ENCODE results near the gene RHBDF2.

The RHBDF2 gene

DNA sequence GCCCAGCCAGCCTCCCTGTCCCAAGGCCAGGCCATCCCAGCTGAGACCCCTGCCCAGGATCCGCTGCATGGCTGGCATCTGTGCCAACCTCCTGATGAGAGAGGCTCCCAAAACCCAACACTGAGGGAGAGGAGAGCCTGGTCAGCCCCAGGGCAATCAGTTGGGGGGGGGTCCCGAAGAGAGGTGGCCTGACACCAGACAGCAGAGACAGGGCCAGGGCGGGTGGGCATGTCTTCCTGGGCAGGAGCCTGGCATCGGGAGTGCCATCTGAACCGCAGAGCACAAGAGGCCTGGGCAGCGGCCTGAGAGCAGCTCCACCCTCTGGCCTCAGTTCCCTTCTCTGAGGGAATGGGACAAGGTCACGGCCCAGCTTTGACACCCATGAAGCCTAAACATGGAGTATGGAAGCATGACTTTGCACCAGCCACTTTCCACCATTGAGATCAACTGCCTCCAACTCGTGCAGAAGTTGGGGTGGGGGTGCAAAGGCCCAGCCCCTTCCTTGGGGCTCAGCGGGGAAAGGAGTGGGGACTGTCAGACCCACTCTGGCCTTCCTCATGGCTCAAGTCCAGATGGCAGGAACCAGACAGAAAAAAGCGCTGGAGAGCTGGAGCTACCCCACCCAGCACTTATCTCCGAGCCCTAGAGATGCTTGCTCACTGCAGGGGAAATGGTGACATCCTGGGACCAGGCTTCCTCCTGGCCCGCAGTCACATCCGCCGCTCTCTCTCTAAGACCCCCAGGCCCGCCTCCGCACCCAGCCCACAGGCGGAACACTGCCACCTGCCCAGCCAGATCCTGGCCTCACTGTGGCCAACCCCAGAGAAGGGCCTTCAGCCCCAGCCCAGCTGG lies 9.7 kb downstream of the RHBDF2 start:
- no CpG with 5 or more reads among the region's 17 CpGs for whole genome bisulfite sequencing (ENCODE audit: insufficient coverage, insufficient read length)
- no peak for DNase-seq (ENCODE audit: low read depth, low spot score)
- Histone ChIP-seq H3K4me1 (ENCODE audit: control insufficient read depth, insufficient read depth, low read length) (peaks cover 7% of the 10 kb centered on the region), H3K27me3 (ENCODE audit: control insufficient read depth, insufficient read depth, low read length) (no peaks in the 10 kb centered on the region), H3K36me3 (ENCODE audit: control insufficient read depth, insufficient read depth, low read length) (no peaks in the 10 kb centered on the region), H3K27ac (ENCODE audit: low read length) (no peak overlapping the region), H3K9me3 (ENCODE audit: control insufficient read depth, insufficient read depth, low read length) (no peaks in the 10 kb centered on the region), H3K4me3 (ENCODE audit: low read length) (no peak overlapping the region)

DNA sequence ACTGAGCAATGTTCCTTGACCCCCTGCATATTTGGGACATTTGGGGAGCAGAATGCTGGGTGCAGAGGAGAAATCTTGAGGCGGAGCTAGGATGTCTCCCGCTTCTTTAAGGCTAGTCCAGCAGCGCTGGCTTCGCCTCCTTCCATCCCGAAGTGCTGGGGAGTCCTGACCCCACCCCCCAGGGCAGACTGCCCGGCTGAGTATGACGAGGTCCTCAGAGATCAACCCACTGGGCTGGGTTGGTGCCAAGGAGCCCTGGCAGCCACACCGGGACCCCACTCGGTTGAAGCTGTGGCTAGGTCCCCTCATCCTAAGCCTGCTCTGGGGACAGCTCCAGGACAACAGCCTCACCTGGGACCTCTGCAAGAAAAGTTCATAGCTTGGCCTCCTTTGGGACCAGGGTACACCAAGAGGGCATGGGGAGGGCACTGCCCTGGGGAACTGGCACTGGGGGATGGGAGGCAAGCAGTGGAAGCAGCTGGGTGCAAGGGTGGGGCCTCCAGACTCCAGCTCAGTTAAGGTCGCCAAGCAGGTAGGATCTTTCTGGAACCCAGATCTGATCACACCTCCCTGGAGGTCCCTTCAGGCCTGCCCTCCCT lies 11.0 kb downstream of the RHBDF2 start:
- no CpG with 5 or more reads among the region's 10 CpGs for WGBS (ENCODE audit: insufficient coverage, insufficient read length)
- Histone ChIP-seq H3K4me1 (ENCODE audit: control insufficient read depth, insufficient read depth, low read length) (peaks cover 7% of the 10 kb centered on the region), H3K27me3 (ENCODE audit: control insufficient read depth, insufficient read depth, low read length) (no peaks in the 10 kb centered on the region), H3K27ac (ENCODE audit: low read length) (no peak overlapping the region), H3K4me3 (ENCODE audit: low read length) (no peak overlapping the region), H3K36me3 (ENCODE audit: control insufficient read depth, insufficient read depth, low read length) (no peaks in the 10 kb centered on the region), H3K9me3 (ENCODE audit: control insufficient read depth, insufficient read depth, low read length) (no peaks in the 10 kb centered on the region)
- no peak for DNase-seq (ENCODE audit: low read depth, low spot score)

DNA sequence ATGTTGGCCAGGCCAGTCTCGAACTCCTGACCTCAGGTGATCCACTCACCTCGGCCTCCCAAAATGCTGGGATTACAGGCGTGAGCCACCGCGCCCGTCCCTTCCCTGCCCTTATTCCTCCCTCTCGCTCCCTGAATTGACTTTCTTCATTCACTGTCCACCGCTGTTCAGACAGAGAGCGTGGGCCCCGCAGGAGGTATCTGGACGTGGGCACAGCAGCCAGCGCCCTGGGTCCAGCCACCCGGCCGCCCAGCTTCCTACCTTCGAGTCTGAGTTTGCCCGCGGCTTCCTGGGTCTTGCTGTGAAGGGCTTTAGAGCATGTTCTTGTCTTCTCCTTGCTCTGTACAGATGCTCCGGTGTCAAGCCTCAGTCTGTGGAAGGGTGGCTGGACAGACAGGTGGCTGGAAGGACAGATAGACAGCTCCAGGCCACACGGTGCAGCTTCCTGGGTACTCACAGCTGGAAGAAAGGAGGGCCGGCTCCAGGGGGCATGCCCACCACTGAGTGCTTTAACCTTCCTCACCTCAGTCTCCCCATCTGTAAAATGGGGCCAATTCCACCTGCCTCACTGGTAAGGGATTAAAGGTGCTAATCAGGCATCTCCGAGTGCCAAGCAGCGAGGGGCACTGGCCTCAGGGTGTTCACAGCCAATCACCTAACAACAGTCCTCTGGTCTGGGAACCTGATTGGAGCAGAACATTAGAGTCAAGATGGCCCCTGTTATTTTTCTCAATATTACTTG lies 13.6 kb downstream of the RHBDF2 start:
- H3K4me1 ChIP-seq (ENCODE audit: control insufficient read depth, insufficient read depth, low read length), result 0 out of 2 replicates have a peak, but pooled peaks cover under 1% of the 10 kb centered on the region
- no CpG with 5 or more reads among the region's 22 CpGs for WGBS (ENCODE audit: insufficient coverage, insufficient read length)
- no peaks in the 10 kb centered on the region for H3K36me3 ChIP-seq (ENCODE audit: control insufficient read depth, insufficient read depth, low read length)
- H3K27me3 ChIP-seq (ENCODE audit: control insufficient read depth, insufficient read depth, low read length), result no peaks in the 10 kb centered on the region
- H3K4me3 ChIP-seq (ENCODE audit: low read length), result no peak overlapping the region
- no peak for DNase-seq (ENCODE audit: low read depth, low spot score)
- H3K27ac ChIP-seq (ENCODE audit: low read length), result no peak overlapping the region
- no peaks in the 10 kb centered on the region for H3K9me3 ChIP-seq (ENCODE audit: control insufficient read depth, insufficient read depth, low read length)

DNA sequence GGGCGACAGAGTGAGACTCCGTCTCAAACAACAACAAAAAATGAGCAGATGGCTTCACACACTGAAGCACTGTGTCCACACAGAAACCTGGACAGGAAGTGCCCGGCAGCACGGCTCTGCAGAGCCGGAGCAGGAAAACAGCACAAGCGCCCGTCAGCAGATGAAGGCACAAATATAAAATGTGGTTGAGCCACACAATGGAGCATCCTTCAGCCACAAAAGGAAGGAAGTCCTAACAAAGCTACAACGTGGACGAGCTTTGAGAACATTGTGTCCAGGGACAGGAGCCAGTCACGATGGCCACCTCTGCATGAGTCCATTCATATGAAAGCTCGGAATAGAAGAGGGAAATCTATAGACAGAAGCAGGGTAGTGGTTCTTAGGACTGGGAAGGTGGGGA lies 15.7 kb downstream of the RHBDF2 start:
- DNase-seq (ENCODE audit: low read depth, low spot score), result no peak
- Histone ChIP-seq H3K9me3 (ENCODE audit: control insufficient read depth, insufficient read depth, low read length) (no peaks in the 10 kb centered on the region), H3K27ac (ENCODE audit: low read length) (no peak overlapping the region), H3K27me3 (ENCODE audit: control insufficient read depth, insufficient read depth, low read length) (no peaks in the 10 kb centered on the region), H3K36me3 (ENCODE audit: control insufficient read depth, insufficient read depth, low read length) (no peaks in the 10 kb centered on the region), H3K4me3 (ENCODE audit: low read length) (no peak overlapping the region), H3K4me1 (ENCODE audit: control insufficient read depth, insufficient read depth, low read length) (no peaks in the 10 kb centered on the region)
- no CpG with 5 or more reads among the region's 11 CpGs for WGBS (ENCODE audit: insufficient coverage, insufficient read length)

DNA sequence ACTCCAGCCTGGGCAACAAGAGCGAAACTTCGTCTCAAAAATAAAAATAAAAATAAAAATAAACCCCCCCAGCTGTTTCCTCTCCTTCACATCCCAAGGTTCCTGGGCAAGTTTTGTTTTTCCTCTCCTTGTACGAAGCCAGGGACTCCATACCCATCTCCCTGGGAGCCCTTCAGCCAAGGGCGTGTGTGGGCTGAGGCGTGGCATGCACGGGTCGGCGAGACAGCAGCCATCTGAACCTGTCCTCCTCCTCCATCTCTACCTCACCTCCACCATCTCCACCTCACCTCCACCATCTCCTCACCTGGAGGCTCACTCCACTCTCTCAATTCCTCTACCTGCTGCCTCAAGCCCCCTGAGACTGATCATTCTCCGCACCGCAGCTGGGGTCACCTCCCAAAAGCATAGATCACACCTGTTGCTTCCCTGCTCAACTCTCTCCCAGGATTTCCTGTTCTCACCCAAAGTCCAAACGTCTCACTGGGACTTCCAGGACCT lies 16.9 kb downstream of the RHBDF2 start:
- no peak for DNase-seq (ENCODE audit: low read depth, low spot score)
- no peaks in the 10 kb centered on the region for H3K9me3 ChIP-seq (ENCODE audit: control insufficient read depth, insufficient read depth, low read length)
- no peak overlapping the region for H3K4me3 ChIP-seq (ENCODE audit: low read length)
- no peaks in the 10 kb centered on the region for H3K27me3 ChIP-seq (ENCODE audit: control insufficient read depth, insufficient read depth, low read length)
- no peak overlapping the region for H3K27ac ChIP-seq (ENCODE audit: low read length)
- no peaks in the 10 kb centered on the region for H3K36me3 ChIP-seq (ENCODE audit: control insufficient read depth, insufficient read depth, low read length)
- WGBS (ENCODE audit: insufficient coverage, insufficient read length), result no CpG with 5 or more reads among the region's 11 CpGs
- no peaks in the 10 kb centered on the region for H3K4me1 ChIP-seq (ENCODE audit: control insufficient read depth, insufficient read depth, low read length)

DNA sequence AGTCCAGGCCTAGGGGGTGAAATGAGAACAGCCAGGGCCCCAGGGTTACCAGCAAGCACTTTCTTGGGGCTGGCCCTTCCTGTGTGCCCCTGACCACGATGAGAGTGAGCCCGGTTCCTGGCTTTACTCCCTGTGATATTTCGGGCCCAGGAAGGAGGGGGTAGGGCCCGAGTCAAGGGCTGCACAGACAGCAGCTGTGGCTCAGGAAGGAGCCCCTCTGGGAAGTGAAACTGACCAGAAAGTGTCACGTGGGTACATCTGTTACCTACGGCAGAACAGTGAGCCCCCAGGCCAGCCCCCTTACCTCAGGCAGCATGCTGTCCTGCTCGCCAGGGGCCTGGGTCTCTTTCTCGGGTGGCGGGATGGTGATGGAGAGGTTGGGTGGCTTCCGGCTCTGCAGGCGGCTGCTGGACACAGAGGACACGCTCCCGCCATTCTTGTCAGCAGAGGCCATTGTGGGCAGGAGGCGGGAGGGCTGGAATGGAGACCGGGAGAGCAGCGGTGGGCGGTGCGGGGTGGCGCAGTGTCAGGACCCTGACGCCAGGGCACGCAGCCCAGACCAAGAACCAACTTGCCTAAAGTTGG lies 20.1 kb downstream of the RHBDF2 start:
- peaks cover 7% of the 10 kb centered on the region; the same call in 1 of the 2 replicates for H3K36me3 ChIP-seq (ENCODE audit: control insufficient read depth, insufficient read depth, low read length)
- no peak for DNase-seq (ENCODE audit: low read depth, low spot score)
- WGBS (ENCODE audit: insufficient coverage, insufficient read length), result no CpG with 5 or more reads among the region's 21 CpGs
- H3K27ac ChIP-seq (ENCODE audit: low read length), result no peak overlapping the region
- H3K4me3 ChIP-seq (ENCODE audit: low read length), result no peak overlapping the region; the same call in 1 of the 2 replicates
- H3K4me1 ChIP-seq (ENCODE audit: control insufficient read depth, insufficient read depth, low read length), result no peaks in the 10 kb centered on the region; the same call in 1 of the 2 replicates
- no peaks in the 10 kb centered on the region for H3K27me3 ChIP-seq (ENCODE audit: control insufficient read depth, insufficient read depth, low read length)
- H3K9me3 ChIP-seq (ENCODE audit: control insufficient read depth, insufficient read depth, low read length), result no peaks in the 10 kb centered on the region

DNA sequence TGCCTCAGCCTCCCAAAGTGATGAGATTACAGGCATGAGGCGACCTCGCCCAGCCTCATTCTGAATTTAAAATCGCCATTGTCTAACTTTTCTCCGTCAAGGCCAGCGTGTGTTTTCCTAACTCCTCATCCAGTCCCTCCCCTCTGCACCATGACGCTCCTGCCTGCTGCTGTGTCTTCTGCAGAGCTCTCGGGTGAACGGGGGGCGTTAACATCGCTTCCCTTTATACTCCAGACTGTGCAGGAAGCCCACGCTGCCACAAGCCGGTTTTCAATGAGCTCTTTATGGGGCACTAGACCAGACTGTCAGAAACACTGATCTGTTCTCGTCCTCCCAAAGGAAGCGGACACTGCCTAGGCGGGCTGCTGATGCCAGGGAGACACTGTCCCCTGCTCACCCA lies 20.6 kb downstream of the RHBDF2 start:
- Histone ChIP-seq H3K27me3 (ENCODE audit: control insufficient read depth, insufficient read depth, low read length) (no peaks in the 10 kb centered on the region), H3K27ac (ENCODE audit: low read length) (no peak overlapping the region), H3K4me3 (ENCODE audit: low read length) (no peak overlapping the region), H3K9me3 (ENCODE audit: control insufficient read depth, insufficient read depth, low read length) (no peaks in the 10 kb centered on the region), H3K36me3 (ENCODE audit: control insufficient read depth, insufficient read depth, low read length) (peaks cover 7% of the 10 kb centered on the region; the same call in 1 of the 2 replicates), H3K4me1 (ENCODE audit: control insufficient read depth, insufficient read depth, low read length) (no peaks in the 10 kb centered on the region; the same call in 1 of the 2 replicates)
- DNase-seq (ENCODE audit: low read depth, low spot score), result no peak
- WGBS (ENCODE audit: insufficient coverage, insufficient read length), result no CpG with 5 or more reads among the region's 15 CpGs

DNA sequence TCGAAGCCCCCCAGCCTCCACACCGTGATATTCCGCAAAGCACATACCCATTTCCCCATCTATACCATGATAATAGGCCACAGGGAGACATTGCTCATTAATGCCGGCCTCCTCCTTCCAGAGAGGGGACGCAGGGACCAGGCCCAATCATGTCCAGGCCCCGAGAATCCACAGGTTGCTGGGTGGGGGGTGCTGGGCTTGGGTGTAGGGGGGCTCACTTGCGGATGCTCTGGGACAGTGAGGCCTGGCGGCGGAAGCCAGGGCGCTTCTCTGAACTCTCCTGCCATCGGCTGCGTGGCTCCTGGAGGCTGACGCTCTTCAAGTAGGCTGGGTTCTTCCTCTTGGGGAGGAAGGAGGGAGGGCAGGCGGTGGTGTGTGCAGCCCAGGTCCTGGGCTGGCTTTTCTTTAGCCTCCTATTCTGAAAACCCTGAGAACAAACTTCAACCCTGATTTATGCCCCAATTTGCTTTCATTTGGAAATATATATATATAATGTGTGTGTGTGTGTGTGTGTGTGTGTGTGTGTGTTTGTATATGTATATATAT lies 21.6 kb downstream of the RHBDF2 start:
- no peak for DNase-seq (ENCODE audit: low read depth, low spot score)
- peaks cover 7% of the 10 kb centered on the region; the same call in 1 of the 2 replicates for H3K36me3 ChIP-seq (ENCODE audit: control insufficient read depth, insufficient read depth, low read length)
- no peak overlapping the region for H3K4me3 ChIP-seq (ENCODE audit: low read length)
- no peaks in the 10 kb centered on the region for H3K27me3 ChIP-seq (ENCODE audit: control insufficient read depth, insufficient read depth, low read length)
- no peak overlapping the region for H3K27ac ChIP-seq (ENCODE audit: low read length)
- H3K4me1 ChIP-seq (ENCODE audit: control insufficient read depth, insufficient read depth, low read length), result no peaks in the 10 kb centered on the region; the same call in 1 of the 2 replicates
- no CpG with 5 or more reads among the region's 14 CpGs for WGBS (ENCODE audit: insufficient coverage, insufficient read length)
- no peaks in the 10 kb centered on the region for H3K9me3 ChIP-seq (ENCODE audit: control insufficient read depth, insufficient read depth, low read length)

DNA sequence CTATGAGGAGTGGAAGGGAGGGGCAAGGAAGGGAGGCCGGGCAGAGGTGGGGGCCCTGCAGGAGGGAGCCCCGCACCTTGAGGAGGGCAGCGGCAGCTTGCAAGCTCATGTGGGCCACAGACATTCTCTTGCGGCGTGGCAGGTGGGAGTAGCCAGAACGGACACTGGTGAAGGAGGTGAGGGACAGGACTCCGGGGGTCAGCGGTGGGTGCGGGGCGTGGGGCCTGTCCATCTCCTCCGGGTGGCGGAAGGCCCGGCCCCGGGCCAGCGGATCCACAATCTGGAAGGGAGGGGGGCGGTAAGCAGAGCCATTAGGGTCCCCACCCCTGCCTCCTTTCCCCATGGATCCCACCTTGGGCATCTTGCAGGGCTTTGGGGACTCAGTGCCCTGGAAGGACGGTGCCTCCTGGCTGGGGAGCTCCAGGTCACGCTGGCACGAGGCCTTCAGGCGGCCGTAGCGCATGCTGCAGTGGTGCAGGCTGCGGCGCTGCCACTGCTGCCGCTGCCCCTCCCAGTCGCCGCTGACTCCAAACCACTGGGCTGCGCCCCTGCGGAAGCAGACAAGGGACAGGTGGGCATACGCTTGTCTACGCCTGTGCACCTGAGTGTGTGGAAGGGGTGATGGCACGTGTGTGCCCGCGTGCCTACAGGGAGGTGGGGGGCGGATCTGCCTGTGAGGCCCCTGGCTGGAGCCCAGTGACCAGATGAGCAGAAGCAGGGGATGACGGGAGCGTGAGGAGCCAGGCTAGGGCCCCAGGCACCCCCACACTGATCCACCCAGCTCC lies 22.3 kb downstream of the RHBDF2 start:
- Histone ChIP-seq H3K4me3 (ENCODE audit: low read length) (no peak overlapping the region), H3K27ac (ENCODE audit: low read length) (no peak overlapping the region), H3K4me1 (ENCODE audit: control insufficient read depth, insufficient read depth, low read length) (no peaks in the 10 kb centered on the region; the same call in 1 of the 2 replicates), H3K36me3 (ENCODE audit: control insufficient read depth, insufficient read depth, low read length) (peaks cover 10% of the 10 kb centered on the region; the same call in 1 of the 2 replicates), H3K27me3 (ENCODE audit: control insufficient read depth, insufficient read depth, low read length) (no peaks in the 10 kb centered on the region), H3K9me3 (ENCODE audit: control insufficient read depth, insufficient read depth, low read length) (no peaks in the 10 kb centered on the region)
- WGBS (ENCODE audit: insufficient coverage, insufficient read length), result no CpG with 5 or more reads among the region's 37 CpGs
- no peak for DNase-seq (ENCODE audit: low read depth, low spot score)

Data from iPS DF 6.9 (cell line).